ENCODE results near the gene UGT1A6.
"Not testable (repeated sequence)": the region's sequence is repeated elsewhere in the genome, so short reads cannot be mapped to it uniquely, and the experiment has no call there.

The UGT1A6 gene

DNA sequence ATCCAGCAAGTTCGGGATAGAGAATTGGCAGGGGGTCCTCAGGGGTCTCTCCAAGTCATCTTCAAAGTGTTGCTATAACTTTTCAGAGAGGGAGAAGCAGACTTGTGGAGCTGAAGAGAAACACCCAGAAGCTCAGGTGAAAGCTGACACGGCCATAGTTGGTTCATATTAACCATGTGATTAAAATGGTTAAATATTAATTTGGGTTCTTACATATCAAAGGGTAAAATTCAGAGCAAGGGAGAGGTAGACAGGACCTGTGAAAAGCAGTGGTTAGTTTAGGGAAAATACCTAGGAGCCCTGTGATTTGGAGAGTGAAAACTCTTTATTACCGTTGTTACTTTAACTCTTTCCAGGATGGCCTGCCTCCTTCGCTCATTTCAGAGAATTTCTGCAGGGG, at the start of gene UGT1A6:
Gene UGT1A6, plus strand, starts transcription at position 243 of the 400 bp plus-strand sequence. Its CDS starts 115 bp downstream, at position 358.
- no peak for DNase-seq (ENCODE audit: low spot score)

DNA sequence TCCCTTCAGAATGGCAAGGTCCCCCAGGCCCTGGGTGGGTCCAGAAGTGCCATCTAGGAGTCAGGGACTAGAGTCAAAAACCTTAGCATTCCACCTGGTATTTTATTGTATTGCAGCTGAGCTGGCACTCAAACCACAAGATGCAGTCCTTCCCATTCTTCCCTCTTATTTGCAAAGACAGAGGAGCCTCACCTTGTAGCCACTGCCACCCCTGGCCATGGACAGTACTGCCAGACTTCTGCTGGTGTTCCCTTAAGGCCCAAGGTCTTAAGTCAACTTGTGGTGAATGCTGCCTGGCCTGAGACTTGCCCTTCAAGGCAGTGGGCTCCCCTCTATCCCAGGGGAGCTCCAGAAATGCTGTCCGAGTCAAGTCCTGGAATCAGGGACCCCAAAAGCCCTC, 49.6 kb upstream of the UGT1A6 start:
- DNase-seq (ENCODE audit: low spot score): no peak

DNA sequence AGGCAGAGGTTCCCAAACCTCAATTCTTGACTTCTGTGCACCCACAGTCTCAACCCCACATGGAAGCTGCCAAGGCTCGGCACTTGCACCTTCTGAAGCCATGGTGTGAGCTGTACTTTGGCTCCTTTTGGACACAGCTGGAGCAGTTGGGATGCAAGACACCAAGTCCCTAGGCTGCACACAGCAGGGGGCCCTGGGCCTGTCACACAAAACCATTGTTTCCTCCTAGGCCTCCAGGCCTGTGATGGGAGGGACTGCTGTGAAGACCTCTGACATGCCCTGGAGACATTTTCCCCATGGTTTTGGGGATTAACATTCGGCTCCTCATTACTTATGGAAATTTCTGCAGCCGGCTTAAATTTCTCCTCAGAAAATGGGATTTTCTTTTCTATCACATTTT, 46.7 kb upstream of the UGT1A6 start:
- DNase-seq (ENCODE audit: low spot score): not testable (repeated sequence)

DNA sequence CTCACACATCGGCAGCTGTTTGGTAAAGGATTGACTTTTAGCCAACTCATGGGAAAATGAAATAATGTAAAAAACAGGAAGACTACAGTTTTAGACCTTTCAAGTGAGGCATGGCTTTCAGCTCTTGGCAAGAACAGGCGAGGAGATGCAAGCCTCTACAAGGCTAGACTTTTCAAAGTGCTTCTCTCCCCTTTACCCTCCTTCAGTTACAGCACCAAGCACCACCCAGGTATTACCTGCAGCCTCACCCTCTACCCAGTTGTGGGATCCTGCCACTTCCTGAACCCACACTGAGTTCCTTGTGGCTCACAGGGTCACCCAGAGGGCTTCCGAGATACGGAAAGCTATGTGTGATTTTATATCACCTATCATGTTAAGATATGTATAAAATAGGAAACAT, 41.7 kb upstream of the UGT1A6 start:
- DNase-seq (ENCODE audit: low spot score): no peak

DNA sequence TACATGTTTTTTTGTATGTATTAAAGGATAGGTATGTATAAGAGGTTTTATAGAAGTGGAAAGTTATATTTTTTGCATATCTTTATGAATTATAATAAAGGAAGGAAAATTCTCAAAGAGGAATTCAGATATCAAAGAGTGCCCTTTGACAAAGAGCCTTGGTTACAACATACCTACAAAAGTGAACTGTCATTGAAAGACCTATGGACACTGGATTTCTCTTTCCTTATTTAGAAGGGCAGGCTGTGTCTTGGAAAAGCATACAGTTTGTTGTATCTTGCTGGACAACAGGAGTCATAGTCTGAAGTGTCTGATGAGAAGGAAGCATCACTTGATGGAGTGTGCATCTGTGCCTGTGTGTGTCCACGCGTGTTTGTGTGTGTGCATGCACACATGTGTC, 41.3 kb upstream of the UGT1A6 start:
- DNase-seq (ENCODE audit: low spot score): no peak

DNA sequence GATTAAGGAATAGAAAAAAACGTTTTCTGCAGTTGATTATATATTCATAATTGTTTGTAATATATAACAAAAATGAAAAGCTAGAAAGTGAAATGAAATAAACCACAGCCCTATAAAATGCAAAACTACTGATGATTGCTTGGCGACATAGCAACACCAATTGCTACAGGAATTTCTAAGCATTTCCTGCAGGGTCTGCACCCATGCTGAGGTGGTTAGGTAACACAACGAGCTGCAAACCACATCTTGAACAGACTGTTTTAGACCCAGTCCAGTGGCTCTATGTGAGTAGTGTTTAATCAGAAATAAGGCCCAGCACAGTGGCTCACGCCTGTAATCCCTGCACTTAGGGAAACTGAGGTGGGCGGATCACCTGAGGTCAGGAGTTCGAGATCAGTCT, 38.2 kb upstream of the UGT1A6 start:
- DNase-seq (ENCODE audit: low spot score): no peak

DNA sequence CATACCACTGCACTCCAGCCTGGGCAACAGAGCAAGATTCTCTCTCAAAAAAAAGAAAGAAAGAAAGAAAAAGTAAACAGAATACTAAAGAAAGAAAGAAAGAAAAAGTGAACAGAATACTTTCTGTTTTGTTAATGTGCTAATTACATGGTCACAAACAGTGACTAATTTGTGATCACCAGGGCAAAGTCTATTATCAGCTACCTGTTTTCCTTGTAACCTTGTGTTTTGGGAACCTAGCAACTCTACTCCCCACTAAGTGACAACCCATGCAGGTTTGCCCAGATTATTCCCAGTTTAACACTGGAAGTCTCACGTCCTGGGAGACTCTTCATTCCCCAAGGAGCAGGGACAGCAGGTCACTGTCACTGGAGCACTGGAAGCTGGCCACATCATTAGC, 37.6 kb upstream of the UGT1A6 start:
- no peak for DNase-seq (ENCODE audit: low spot score)

DNA sequence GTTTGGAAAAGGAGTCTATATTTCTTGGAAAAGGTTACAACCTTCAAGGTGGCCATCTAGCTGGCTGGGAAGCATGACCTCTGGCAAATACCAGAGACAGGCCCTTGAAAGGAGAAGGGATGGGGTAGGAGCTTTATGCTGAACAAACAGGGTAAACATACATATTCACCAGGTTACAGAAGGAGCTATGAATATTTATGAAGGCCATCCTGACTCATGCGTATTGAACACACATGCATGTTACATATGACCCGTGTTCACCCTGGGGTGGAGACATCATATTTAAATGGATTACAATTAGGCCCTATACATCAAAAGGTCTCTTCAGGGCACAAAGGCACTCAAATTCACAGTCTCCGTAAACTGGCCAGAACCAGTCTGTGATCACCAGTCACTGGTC, 36.7 kb upstream of the UGT1A6 start:
- DNase-seq (ENCODE audit: low spot score): not testable (repeated sequence)

DNA sequence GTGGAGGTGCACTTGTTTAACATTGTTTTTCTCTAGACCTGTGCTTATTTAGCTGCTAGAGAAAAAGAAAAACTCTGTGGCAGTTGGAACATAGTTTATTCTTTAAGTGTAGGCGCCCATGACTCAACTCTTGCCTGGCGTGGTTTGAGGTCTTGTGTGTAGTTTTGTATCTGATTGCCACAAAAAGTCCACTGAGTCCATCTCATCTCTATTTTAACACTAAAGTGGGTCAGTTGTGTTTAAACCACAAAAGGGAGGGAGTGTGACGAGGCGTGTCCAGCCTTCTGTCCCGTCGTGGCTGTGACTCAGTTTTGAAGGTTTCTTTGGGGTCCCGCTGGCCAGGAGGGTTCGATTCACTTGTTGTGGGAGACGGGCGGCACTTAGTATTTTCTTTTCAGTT, 36.2 kb upstream of the UGT1A6 start:
- DNase-seq (ENCODE audit: low spot score): no peak

DNA sequence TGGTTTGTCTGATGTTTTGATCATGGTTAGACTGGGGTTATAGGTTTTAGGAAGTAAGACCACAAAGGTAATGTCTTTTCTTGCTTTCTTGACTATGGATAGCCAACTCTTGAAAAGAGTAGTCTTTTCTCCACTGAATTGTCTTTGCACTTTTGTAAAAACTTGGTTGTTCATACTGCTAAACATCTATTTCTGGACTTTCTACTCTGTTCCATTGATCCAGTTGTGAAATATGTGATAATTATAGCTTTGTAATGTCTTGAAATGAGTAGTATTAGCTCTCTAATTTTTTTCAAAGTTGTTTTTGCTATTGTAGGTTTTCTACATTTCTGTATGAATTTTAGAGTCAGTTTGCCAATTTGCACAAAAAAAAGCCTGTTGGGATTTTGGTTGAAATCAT, 34.1 kb upstream of the UGT1A6 start:
- DNase-seq (ENCODE audit: low spot score): no peak

DNA sequence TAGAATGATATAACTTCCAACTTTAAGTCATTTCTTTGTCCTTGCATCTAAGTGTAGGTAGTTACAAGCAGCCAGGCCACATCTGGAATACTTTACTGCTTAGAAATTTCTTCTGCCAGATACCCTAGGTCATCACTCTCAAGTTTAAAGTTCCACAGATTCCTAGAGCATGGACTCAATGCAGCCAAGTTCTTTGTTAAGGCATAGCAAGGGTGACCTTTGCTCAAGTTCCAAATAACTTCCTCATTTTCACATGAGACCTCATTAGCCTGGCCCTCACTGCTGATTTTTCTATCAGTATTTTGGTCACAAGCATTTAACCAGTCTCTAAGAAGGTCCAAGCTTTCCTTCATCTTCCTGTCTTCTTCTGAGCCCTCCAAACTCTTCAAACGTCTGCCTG, 28.8 kb upstream of the UGT1A6 start:
- no peak for DNase-seq (ENCODE audit: low spot score)

DNA sequence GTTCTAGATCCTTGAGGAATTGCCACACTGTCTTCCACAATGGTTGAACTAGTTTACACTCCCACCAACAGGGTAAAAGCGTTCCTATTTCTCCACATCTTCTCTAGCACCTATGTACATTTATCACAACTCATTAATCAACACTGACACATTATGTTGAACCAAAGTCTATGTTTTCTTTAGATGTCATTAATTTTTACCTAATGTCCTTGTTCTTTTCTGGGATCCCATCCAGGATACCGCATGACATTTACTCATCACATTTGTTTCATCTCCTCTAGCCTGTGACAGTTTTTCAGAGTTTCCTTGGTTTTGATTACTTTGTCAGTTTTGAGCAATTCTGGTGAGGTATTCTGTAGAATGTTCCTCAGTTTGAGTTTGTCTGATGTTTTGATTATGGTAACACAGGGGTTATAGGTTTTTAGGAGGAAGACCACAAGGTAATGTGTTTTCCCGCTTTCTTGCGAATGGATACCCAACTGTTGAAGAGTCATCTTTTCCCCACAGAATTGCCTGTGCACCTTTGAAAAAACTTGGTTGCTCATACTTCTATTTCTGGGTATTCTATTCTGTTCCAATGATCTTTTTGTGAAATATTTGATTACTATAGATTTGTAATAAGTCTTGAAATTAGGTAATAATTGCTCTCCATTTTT, 24.0 kb upstream of the UGT1A6 start:
- no peak for DNase-seq (ENCODE audit: low spot score)

DNA sequence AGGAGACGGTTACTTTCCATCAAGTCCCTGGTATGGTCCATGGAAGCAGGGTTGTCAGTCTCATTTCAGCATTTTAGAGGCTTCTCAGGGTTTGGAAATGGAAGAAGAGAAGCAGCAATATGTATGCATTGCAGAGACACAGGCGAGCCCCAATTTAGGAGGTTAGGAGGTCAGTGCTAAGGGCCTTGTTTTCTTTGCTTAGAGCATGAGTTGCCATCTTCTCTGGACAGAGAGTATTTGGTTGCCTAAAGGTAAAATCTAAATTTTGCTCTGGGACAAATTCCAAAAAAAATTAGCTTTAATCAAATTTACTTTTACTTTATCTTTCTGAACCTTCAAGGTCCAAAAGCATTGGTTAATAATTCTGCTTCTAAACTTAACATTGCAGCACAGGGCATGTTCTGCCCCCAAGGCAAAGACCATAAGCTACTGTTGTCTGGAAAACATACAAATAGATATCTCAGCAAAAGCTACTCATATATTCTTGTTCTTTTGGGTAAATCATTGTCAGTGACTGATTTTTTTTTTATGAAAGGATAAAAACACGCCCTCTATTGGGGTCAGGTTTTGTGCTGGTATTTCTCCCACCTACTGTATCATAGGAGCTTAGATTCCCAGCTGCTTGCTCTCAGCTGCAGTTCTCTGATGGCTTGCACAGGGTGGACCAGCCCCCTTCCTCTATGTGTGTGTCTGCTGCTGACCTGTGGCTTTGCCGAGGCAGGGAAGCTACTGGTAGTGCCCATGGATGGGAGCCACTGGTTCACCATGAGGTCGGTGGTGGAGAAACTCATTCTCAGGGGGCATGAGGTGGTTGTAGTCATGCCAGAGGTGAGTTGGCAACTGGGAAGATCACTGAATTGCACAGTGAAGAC, 21.2 kb upstream of the UGT1A6 start, which contains the start of gene UGT1A9:
Gene UGT1A9, plus strand, starts transcription at position 609 of the 872 bp plus-strand sequence. Its CDS starts 37 bp downstream, at position 646.
- no peak for DNase-seq (ENCODE audit: low spot score)

DNA sequence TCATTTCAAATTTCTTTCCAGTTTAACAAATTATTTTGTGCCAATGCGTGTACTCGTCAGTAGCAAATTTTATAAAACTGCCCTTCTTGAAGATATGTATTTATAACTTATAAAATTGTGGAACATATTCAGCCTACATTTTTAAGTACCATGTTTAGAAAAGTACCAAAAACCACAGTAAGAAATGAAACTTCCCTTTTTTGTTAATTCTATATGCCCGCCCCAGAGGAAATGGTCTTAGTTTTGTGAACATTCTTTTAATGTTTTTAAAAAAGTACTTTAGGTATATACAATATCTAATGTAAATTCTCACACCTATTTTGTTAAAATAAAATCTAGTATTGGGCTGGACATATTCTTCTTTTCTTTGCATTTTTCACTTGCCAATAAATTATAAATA, 19.8 kb upstream of the UGT1A6 start:
- no peak for DNase-seq (ENCODE audit: low spot score)

DNA sequence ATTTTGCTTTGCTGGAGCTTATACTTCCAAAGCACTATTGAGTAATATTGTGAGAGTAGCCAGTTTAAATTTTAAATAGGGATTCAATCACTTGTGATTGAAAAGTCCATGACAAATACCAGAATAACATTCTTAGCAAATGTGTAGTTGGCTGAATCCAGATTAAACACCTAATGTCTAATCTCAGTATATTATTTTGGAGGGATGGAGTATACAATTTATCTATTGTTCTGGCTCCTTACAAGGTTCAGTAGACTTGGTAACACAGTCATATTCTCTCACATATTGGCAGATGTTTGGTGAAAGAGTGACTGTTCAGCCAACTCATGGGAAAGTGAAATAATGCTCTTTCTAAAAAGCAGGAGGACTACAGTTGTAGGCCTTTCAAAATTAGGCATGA, 18.8 kb upstream of the UGT1A6 start:
- DNase-seq (ENCODE audit: low spot score): no peak

DNA sequence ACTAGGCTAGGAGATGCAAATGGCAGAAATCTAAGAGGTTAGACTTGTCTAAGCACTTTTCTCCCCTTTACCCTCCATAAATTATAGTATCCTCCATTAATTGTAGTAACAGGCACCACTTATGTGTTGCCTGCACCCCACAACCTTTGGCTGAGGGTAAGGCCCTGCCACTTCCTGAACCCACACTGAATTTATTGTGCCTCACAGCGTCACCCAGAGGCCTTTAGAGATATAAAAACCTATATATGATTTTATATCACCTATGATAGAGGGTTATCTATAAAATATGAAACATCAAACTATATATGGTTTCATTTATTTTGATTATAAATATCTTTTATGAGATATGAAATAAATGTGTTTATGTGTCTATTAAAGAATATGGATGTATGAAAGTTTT, 18.4 kb upstream of the UGT1A6 start:
- no peak for DNase-seq (ENCODE audit: low spot score)

DNA sequence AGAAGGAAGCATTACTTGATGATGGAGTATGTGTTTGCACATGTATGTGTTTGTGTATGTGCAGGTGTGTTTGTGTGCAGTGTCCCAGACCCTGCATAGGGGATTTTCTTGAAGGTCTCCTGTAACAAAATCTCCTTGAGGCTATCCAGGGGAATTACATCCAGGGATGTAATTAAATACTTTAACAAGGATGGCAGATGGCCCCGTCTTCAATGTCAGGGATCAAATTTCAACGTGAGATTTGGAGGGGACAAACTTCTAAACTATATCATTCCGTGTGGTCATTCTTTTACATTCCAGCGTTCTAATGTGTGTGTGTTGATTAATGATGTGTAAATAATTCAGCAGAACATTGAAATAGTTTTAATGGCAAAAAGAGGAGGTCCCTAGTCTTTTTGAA, 17.7 kb upstream of the UGT1A6 start:
- no peak for DNase-seq (ENCODE audit: low spot score)

DNA sequence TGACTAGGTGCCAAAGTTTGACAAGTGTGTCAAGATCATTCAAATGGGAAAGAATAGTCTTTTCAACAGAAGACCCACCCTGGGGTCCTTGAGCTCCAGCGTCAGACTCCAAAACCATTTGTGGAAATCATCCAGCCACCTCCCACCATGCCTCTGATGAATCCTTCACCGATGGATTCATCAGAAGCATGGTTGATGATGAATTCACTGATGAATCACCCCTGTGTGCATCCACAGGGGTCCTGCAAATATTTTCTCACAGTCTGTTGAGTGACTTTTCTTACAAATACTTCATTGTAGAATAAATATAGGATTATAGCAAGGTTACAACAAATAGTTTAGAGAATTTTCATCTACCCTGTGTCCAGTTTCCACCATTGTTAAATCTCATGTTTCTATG, 16.6 kb upstream of the UGT1A6 start:
- DNase-seq (ENCODE audit: low spot score): no peak

DNA sequence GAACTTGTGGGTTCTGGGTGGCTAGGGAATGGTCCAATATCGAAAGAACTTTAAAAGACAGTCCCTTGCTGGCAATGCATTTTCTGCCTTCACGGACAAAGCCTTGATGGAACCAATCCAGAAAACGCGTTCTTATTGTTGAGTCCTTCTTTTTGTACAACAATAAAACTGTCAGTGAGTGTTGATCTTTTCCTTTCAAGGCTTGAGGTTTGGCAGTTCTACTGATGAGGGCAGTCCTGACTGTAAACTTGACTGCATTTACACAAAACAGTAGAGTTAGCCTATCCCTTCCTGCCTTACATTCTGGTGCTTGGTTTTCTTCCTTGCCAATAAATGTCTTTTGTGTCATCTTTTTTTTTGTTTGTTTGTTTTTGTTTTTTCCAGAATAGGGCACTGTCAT, 13.5 kb upstream of the UGT1A6 start:
- DNase-seq (ENCODE audit: low spot score): no peak

DNA sequence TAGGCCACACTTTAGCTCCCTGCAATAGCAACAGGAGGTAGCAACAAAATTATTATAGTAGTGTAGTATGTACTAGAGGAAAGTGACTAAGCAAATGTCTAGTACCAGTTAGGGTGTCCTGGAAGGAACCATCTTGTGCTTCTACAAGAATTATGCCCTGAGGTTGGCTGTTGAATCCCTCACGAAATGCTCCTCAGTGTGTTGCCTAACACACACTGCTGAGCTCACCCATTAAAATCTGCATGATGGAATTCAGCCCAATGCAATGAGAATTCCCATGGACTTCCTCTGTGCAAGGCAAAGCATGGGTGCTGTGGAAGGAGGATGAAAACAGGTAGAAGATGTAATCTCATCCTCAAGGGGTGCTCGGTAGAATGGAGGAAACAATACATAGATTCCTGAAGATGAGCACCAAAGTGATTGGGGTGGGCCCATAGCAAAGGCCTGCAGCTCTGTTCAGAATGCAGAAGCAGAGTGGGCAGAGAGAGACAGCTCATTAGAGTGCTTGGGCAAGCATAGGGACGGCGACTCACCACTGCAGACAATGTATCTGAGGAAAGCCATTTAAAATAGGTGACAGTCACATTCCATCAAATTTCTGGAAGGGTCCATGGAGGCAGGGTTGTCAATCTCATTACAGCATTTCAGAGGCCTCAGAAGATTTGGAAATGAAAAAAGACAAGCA, 12.2 kb upstream of the UGT1A6 start:
- no peak for DNase-seq (ENCODE audit: low spot score)

DNA sequence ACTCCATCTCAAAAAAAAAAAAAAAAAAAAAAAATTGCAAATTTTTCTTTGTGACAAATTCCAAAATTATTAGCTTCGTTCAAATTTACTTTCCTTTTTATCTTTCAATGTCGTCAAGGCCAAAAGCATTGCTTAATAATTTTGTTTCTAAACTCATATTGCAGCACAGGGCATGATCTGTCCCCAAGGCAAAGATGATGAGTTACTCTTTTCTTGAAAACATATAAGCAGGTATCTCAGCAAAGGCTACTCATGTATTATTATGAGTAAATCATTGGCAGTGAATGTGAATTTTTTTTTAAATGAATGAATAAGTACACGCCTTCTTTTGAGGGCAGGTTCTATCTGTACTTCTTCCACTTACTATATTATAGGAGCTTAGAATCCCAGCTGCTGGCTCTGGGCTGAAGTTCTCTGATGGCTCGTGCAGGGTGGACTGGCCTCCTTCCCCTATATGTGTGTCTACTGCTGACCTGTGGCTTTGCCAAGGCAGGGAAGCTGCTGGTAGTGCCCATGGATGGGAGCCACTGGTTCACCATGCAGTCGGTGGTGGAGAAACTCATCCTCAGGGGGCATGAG, 11.1 kb upstream of the UGT1A6 start, which contains the start of gene UGT1A7:
Gene UGT1A7, plus strand, starts transcription at position 381 of the 579 bp plus-strand sequence. Its CDS starts 37 bp downstream, at position 418.
- no peak for DNase-seq (ENCODE audit: low spot score)

DNA sequence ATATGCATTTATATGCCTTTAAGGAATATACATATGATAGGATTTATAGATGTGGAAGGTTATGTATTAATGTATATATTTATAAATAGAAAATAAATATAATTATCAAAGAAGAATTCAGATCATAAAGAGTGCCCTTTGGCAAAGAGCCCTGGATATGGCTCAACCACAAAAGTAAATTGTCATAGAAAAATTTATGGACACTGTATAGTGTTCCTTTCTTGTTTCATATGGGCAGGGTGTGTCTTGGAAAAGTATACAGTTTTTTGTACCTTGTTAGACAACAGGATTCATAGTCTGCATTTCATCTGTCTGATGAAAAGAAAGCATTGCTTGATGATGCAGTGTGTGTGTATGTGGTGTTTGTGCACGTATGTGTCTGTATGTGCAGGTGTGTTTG, 8.1 kb upstream of the UGT1A6 start:
- no peak for DNase-seq (ENCODE audit: low spot score)
